ENCODE results near the gene ARHGAP19.

The ARHGAP19 gene

DNA sequence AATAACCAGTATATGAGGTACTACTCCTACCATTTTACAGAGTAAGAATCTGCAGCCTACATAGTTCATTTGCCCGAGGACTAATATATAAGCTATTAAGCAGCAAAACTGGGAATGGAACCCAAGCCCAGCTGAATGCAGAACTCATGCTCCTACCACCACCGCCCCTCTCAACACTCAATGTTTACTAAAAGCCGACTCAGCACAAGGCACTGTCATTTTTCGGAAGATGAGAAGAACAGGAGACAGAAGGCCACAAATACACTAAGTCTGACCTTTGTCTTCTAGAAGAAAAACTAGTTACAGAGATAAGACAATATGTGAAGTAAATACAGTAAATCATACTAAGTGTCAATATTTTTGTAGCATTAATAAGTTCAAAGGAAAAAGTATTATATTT lies 66.0 kb downstream of the ARHGAP19 start:
- TF ChIP-seq, protein P1, sequence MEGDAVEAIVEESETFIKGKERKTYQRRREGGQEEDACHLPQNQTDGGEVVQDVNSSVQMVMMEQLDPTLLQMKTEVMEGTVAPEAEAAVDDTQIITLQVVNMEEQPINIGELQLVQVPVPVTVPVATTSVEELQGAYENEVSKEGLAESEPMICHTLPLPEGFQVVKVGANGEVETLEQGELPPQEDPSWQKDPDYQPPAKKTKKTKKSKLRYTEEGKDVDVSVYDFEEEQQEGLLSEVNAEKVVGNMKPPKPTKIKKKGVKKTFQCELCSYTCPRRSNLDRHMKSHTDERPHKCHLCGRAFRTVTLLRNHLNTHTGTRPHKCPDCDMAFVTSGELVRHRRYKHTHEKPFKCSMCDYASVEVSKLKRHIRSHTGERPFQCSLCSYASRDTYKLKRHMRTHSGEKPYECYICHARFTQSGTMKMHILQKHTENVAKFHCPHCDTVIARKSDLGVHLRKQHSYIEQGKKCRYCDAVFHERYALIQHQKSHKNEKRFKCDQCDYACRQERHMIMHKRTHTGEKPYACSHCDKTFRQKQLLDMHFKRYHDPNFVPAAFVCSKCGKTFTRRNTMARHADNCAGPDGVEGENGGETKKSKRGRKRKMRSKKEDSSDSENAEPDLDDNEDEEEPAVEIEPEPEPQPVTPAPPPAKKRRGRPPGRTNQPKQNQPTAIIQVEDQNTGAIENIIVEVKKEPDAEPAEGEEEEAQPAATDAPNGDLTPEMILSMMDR (IDR thresholded peaks at IDR 0.05), result no peak
- TF ChIP-seq ZFX (IDR thresholded peaks at IDR 0.05; ENCODE audit: borderline replicate concordance), result no peak
- no peak overlapping the region for H3K27ac ChIP-seq

DNA sequence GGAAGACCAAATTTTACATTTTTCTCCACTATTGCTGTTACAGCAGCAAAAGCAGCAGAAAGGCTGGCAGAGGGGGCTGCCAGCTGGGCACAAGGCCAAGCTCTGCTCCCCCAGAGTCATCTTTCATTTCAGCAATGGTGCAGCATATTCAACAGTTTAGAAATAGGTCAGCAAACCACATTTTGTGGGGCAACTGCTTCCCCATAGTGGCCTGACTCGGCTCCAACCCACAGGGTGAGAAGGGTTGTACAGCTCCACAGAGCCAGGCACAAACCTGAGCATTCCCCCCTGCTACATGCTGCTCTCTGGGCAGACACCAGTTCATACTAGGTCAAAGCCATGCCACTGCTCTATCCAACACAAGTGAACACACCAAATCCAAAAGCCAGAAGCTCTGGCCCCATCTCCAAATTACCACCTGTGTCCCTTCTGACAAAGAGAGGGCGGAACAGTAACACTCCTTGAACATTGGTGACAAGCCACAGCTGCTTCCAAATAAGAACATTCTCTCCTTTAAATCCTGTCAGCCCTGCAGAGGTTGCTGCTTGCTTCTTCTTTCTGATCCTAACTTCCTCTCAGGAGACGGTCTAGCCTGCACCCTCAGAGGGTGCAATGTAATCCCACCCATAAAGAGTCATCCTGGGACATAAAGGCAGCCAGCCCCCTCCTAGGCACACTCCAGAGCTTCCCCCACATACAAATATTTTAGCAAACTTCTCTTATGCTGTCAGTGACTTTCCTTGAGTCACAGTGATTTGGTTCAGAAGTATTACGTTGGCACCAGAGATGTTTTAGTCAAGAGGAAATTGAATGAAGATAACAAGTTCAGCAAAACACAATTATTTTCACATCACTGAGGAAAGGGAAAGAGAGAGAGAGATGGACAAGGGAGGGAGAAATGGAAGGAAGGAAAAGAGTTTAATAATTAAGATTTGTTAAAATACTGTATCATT lies 67.7 kb downstream of the ARHGAP19 start:
- no peak for TF ChIP-seq ZFX (IDR thresholded peaks at IDR 0.05; ENCODE audit: borderline replicate concordance)
- TF ChIP-seq, protein P1 (IDR thresholded peaks at IDR 0.05), result no peak

DNA sequence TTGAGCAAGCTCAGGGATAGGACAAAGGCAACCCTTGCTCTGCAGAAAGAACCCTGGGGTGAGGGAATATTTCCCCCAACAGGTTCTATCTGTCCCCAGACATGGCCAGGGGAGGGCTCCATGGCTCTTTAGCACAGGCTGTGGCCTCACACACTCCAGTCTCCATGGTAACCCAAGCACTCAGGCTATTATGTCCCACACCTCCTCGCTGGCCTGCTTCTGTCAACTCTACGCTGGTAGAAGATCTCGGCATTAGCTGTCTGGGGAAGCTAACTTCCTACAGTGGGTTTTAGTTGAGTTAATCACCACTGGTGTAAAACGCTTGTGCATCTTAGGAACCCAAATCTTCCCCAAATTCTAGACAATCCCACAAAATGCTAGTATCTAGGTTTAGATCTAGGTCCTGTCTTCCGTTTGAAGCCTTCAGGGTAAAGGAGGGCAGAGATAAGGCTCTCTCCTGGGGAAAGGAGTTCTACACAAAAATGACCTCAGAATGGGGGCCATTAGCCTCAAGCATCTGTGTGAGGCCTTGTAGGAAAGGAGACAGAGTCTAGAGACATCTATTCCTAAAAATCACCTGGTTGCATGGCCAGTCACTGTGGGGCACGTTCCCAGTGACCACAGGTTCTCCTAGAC lies 70.0 kb downstream of the ARHGAP19 start:
- no peak overlapping the region for H3K27ac ChIP-seq
- no peak for TF ChIP-seq ZFX (IDR thresholded peaks at IDR 0.05; ENCODE audit: borderline replicate concordance)
- TF ChIP-seq, protein P1 (IDR thresholded peaks at IDR 0.05), result no peak

More for the DNA sequence above, 67.7 kb downstream of the ARHGAP19 start:
- H3K27ac ChIP-seq, result no peak overlapping the region

DNA sequence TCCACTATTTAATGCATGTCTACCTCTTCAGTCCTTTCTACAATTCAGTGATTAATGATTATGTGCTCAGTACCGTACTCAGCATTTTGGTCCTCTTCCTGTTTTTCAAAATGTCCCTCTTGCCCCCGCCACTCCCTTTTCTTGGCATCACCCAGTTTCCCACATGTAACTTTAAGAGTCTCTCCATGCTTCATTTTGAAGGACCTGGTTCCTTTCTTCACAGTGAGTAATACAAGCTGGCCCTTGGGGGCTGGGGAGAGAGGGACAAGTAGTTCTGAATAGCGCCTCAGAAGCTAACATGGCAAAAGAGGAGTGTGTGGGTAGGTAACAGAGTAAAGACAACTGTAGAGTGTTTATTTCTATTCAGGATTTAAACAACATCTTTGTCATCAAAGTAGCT lies 72.1 kb downstream of the ARHGAP19 start:
- H3K27ac ChIP-seq, result no peak overlapping the region
- TF ChIP-seq ZFX (IDR thresholded peaks at IDR 0.05; ENCODE audit: borderline replicate concordance), result no peak
- TF ChIP-seq, protein P1 (IDR thresholded peaks at IDR 0.05), result no peak

DNA sequence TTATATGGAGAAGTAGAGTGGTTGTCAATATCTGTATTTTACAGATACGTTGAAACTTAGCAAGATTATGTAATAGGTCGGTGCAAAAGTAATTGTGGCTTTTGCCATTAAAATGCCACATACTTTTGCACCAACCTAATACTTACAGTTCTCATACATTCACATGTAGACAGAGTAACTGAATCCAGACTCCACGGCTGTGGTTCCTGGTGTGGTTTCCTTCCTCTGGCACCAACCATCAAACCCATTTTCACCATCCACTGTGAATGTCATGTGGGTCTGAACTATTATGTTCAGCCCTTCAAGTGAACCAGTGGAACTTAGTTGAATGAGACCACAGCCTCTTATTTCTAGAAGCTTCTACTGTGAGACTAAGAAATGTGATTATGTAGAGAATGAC lies 75.1 kb downstream of the ARHGAP19 start:
- no peak for TF ChIP-seq ZFX (IDR thresholded peaks at IDR 0.05; ENCODE audit: borderline replicate concordance)
- TF ChIP-seq, protein P1 (IDR thresholded peaks at IDR 0.05), result no peak
- no peak overlapping the region for H3K27ac ChIP-seq

DNA sequence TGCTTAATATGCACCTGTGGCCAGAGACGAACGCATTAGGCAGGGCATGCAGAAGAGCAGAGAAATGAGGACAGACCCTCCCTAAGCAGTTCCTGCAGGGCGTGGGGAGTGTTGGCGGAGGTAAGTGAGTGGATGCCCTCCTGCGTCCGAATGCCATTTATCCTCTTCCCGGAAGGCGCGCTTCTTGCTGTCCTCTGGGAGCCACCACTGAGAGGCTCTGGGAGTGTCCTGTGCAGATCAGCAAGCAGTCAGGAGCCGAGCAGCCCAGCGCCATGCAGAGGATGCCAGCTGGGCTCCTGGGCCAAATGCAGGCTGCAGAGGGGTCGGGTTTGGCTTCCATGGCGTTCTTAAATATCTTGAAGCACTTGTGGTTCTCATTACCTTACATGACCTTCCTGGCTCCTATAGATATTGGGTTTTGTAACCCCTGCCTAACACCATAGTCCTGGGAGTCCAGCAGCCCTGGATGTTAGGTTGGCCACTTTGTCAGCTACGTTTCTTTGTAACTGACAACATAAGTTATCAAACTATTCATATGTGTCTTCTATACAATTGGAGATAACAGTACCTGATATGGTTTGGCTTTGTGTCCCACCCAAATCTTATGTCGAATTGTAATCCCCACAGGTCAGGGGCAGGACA lies 76.7 kb downstream of the ARHGAP19 start:
- no peak for TF ChIP-seq ZFX (IDR thresholded peaks at IDR 0.05; ENCODE audit: borderline replicate concordance)
- TF ChIP-seq, protein P1 (IDR thresholded peaks at IDR 0.05), result no peak
- no peak overlapping the region for H3K27ac ChIP-seq
